HepG2 (cell line): ENCODE measurements around the gene SLC29A1. TPM values are rescaled to one million over a fixed set of nuclear protein-coding genes. Genes with fewer than 3 reads are reported as not detected.

Experiments
- AKAP8 ChIP-seq: sonication (generic); formaldehyde crosslinking; IDR thresholded peaks from 2 replicates; pipeline ENCODE4 v1.5.1; 2020; ENCODE audit warnings: mild to moderate bottlenecking, missing genetic modification reagents
- EED ChIP-seq: sonication (generic); formaldehyde crosslinking; IDR thresholded peaks from 2 replicates; pipeline ENCODE4 v1.5.0; 2020; ENCODE audit warnings: mild to moderate bottlenecking, missing genetic modification reagents
- GABPA ChIP-seq, 2 experiments: IDR thresholded peaks; 2 replicates each; pipeline ENCODE4 v1.6.1; 2011 to 2016; ENCODE audit warnings: low read depth in 2 of 2, low read length in 1 of 2, missing biosample characterization in 1 of 2, missing genetic modification characterization in 1 of 2
- HNRNPH1 ChIP-seq: fragments of 200-400 bp; formaldehyde crosslinking; optimal IDR thresholded peaks from 2 replicates; pipeline ENCODE3; 2017; ENCODE audit warnings: mild to moderate bottlenecking, low read depth, low read length
- RCOR2 ChIP-seq: IDR thresholded peaks from 2 replicates; pipeline ENCODE4 v1.6.1; 2016; ENCODE audit warnings: missing biosample characterization, missing genetic modification reagents
- THYN1 ChIP-seq: sonication (generic); formaldehyde crosslinking; IDR thresholded peaks from 2 replicates; pipeline ENCODE4 v1.8.1; 2023; ENCODE audit warnings: low read depth, mild to moderate bottlenecking, moderate library complexity, missing genetic modification reagents, borderline replicate concordance
- ZNF260 ChIP-seq: sonication (generic); formaldehyde crosslinking; IDR thresholded peaks from 2 replicates; pipeline ENCODE4 v1.4.0; 2020; ENCODE audit warnings: missing genetic modification reagents, low read depth, mild to moderate bottlenecking, borderline replicate concordance
- ZNF550 ChIP-seq: sonication (generic); formaldehyde crosslinking; IDR thresholded peaks from 2 replicates; pipeline ENCODE4 v1.4.0; 2020; ENCODE audit warnings: mild to moderate bottlenecking, missing genetic modification reagents, borderline replicate concordance
- ZNF569 ChIP-seq: sonication (generic); formaldehyde crosslinking; IDR thresholded peaks from 2 replicates; pipeline ENCODE4 v1.5.0; 2020; ENCODE audit warnings: mild to moderate bottlenecking, missing genetic modification reagents, moderate library complexity, borderline replicate concordance
- ZNF766 ChIP-seq: sonication (generic); formaldehyde crosslinking; IDR thresholded peaks from 2 replicates; pipeline ENCODE4 v1.5.0; 2020; ENCODE audit warnings: missing genetic modification reagents, borderline replicate concordance
- ZSCAN20 ChIP-seq: sonication (generic); formaldehyde crosslinking; IDR thresholded peaks from 2 replicates; pipeline ENCODE4 v1.4.0; 2020; ENCODE audit warnings: missing genetic modification reagents, mild to moderate bottlenecking, borderline replicate concordance
- polyA plus RNA-seq, 8 experiments: library from polyadenylated mRNA; depleted of rRNA in 3 of 8; stranded (reverse) in 7 of 8; unstranded in 1 of 8; fragments of >200 nt; fragmentation: Illumina TruSeq in 4 of 8; extraction: Trizol in 4 of 8; gene quantifications; 2 replicates each; pipeline versions ENCODE4 v1.2.1 to v1.2.3, GENCODE V29; 2011 to 2016; ENCODE audit warnings: low read depth in 4 of 8, missing spikeins in 1 of 8, mixed read lengths in 1 of 8; ENCODE audit not compliant: insufficient read depth in 1 of 8
- total RNA-seq, 5 experiments: library from RNA; depleted of rRNA; stranded (reverse); fragments of >200 nt; fragmentation: Illumina TruSeq; extraction: Trizol; gene quantifications; 2 replicates each; pipeline ENCODE4 v1.2.3, GENCODE V29; 2016; ENCODE audit warnings: low read depth in 1 of 5
- TF ChIP-seq, protein P1 (sequence below): IDR thresholded peaks from 2 replicates; pipeline ENCODE4 v1.6.1; 2016; ENCODE audit warnings: low read depth, missing genetic modification reagents, missing compliant biosample characterization
- TF ChIP-seq, protein P2 (sequence below): sonication (generic); formaldehyde crosslinking; IDR thresholded peaks from 2 replicates; pipeline ENCODE4 v1.4.0; 2020; ENCODE audit warnings: mild to moderate bottlenecking, missing genetic modification reagents
- TF ChIP-seq, protein P3 (sequence below): sonication (generic); formaldehyde crosslinking; IDR thresholded peaks from 2 replicates; pipeline ENCODE4 v1.8.0; 2023; ENCODE audit warnings: mild to moderate bottlenecking, missing genetic modification reagents
- TF ChIP-seq, protein P4 (sequence below): sonication (generic); formaldehyde crosslinking; IDR thresholded peaks from 2 replicates; pipeline ENCODE4 v1.5.0; 2020; ENCODE audit warnings: mild to moderate bottlenecking, missing genetic modification reagents, borderline replicate concordance
- TF ChIP-seq, protein P5 (sequence below): sonication (generic); formaldehyde crosslinking; IDR thresholded peaks from 2 replicates; pipeline ENCODE4 v1.4.0; 2020; ENCODE audit warnings: mild to moderate bottlenecking, low read depth, missing genetic modification reagents

Gene SLC29A1
- total and polyA plus RNA-seq, 2 of the 13 experiments (the other 11 are each of a cell fraction or from before 2014, with no cell fraction given): 43.2 to 106 TPM

- TF ChIP-seq, protein P1, sequence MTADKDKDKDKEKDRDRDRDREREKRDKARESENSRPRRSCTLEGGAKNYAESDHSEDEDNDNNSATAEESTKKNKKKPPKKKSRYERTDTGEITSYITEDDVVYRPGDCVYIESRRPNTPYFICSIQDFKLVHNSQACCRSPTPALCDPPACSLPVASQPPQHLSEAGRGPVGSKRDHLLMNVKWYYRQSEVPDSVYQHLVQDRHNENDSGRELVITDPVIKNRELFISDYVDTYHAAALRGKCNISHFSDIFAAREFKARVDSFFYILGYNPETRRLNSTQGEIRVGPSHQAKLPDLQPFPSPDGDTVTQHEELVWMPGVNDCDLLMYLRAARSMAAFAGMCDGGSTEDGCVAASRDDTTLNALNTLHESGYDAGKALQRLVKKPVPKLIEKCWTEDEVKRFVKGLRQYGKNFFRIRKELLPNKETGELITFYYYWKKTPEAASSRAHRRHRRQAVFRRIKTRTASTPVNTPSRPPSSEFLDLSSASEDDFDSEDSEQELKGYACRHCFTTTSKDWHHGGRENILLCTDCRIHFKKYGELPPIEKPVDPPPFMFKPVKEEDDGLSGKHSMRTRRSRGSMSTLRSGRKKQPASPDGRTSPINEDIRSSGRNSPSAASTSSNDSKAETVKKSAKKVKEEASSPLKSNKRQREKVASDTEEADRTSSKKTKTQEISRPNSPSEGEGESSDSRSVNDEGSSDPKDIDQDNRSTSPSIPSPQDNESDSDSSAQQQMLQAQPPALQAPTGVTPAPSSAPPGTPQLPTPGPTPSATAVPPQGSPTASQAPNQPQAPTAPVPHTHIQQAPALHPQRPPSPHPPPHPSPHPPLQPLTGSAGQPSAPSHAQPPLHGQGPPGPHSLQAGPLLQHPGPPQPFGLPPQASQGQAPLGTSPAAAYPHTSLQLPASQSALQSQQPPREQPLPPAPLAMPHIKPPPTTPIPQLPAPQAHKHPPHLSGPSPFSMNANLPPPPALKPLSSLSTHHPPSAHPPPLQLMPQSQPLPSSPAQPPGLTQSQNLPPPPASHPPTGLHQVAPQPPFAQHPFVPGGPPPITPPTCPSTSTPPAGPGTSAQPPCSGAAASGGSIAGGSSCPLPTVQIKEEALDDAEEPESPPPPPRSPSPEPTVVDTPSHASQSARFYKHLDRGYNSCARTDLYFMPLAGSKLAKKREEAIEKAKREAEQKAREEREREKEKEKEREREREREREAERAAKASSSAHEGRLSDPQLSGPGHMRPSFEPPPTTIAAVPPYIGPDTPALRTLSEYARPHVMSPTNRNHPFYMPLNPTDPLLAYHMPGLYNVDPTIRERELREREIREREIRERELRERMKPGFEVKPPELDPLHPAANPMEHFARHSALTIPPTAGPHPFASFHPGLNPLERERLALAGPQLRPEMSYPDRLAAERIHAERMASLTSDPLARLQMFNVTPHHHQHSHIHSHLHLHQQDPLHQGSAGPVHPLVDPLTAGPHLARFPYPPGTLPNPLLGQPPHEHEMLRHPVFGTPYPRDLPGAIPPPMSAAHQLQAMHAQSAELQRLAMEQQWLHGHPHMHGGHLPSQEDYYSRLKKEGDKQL: no peak
- TF ChIP-seq, protein P2, sequence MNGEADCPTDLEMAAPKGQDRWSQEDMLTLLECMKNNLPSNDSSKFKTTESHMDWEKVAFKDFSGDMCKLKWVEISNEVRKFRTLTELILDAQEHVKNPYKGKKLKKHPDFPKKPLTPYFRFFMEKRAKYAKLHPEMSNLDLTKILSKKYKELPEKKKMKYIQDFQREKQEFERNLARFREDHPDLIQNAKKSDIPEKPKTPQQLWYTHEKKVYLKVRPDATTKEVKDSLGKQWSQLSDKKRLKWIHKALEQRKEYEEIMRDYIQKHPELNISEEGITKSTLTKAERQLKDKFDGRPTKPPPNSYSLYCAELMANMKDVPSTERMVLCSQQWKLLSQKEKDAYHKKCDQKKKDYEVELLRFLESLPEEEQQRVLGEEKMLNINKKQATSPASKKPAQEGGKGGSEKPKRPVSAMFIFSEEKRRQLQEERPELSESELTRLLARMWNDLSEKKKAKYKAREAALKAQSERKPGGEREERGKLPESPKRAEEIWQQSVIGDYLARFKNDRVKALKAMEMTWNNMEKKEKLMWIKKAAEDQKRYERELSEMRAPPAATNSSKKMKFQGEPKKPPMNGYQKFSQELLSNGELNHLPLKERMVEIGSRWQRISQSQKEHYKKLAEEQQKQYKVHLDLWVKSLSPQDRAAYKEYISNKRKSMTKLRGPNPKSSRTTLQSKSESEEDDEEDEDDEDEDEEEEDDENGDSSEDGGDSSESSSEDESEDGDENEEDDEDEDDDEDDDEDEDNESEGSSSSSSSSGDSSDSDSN (CRISPR knock-in tag): peak; percentile 97
- TF ChIP-seq, protein P3, sequence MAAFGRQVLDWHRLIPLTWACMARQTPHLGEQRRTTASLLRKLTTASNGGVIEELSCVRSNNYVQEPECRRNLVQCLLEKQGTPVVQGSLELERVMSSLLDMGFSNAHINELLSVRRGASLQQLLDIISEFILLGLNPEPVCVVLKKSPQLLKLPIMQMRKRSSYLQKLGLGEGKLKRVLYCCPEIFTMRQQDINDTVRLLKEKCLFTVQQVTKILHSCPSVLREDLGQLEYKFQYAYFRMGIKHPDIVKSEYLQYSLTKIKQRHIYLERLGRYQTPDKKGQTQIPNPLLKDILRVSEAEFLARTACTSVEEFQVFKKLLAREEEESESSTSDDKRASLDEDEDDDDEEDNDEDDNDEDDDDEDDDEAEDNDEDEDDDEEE: peak; percentile 62; the same call in 1 of the 2 replicates
- TF ChIP-seq, protein P4, sequence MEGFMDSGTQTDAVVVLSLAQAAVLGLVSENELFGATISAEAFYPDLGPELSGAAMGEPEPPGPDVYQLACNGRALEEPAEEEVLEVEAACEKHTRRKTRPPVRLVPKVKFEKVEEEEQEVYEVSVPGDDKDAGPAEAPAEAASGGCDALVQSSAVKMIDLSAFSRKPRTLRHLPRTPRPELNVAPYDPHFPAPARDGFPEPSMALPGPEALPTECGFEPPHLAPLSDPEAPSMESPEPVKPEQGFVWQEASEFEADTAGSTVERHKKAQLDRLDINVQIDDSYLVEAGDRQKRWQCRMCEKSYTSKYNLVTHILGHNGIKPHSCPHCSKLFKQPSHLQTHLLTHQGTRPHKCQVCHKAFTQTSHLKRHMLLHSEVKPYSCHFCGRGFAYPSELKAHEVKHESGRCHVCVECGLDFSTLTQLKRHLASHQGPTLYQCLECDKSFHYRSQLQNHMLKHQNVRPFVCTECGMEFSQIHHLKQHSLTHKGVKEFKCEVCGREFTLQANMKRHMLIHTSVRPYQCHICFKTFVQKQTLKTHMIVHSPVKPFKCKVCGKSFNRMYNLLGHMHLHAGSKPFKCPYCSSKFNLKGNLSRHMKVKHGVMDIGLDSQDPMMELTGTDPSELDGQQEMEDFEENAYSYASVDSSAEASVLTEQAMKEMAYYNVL (CRISPR knock-in tag): peak; percentile 28; the same call in 1 of the 2 replicates
- TF ChIP-seq EED (CRISPR knock-in tag) (peak; percentile 70; the same call in 1 of the 2 replicates), ZSCAN20 (CRISPR knock-in tag) (peak; percentile 67), HNRNPH1 (no peak), GABPA (IDR thresholded peaks at IDR 0.05; ENCODE audit: low read depth, low read length) (no peak), GABPA (CRISPR knock-in tag; IDR thresholded peaks at IDR 0.05; ENCODE audit: low read depth) (peak; percentile 81), ZNF260 (no peak; the same call in 1 of the 2 replicates), THYN1 (CRISPR knock-in tag) (no peak), AKAP8 (CRISPR knock-in tag) (peak; percentile 25; the same call in 1 of the 2 replicates), ZNF766 (CRISPR knock-in tag) (peak; percentile 62; the same call in 1 of the 2 replicates), ZNF569 (no peak), RCOR2 (CRISPR knock-in tag) (no peak), ZNF550 (CRISPR knock-in tag) (no peak)
- TF ChIP-seq, protein P5, sequence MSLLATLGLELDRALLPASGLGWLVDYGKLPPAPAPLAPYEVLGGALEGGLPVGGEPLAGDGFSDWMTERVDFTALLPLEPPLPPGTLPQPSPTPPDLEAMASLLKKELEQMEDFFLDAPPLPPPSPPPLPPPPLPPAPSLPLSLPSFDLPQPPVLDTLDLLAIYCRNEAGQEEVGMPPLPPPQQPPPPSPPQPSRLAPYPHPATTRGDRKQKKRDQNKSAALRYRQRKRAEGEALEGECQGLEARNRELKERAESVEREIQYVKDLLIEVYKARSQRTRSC (CRISPR knock-in tag): no peak
These were observed 41.8 kb downstream of the SLC29A1 start, which contains the start of gene NFKBIE (continued) for GRCh38 chr6:44265007-44265721.
